SJSA1 (cell line): Measurements from ENCODE around the gene ITPKA. TPM values are rescaled to one million over a fixed set of nuclear protein-coding genes. Genes with fewer than 3 reads are reported as not detected.

ENCODE experiments used
- DNase-seq, 2 experiments: peaks; one replicate each; pipeline ENCODE4 v3.0.0-alpha.2; 2015 to 2020; ENCODE audit warnings: low spot score in 2 of 2, low read depth in 1 of 2
- H3K27ac ChIP-seq: fragments of 250-450 bp; sonication (Bioruptor Pico); 2 replicates; pipeline ENCODE4 v1.5.1; 2020; ENCODE audit warnings: mild to moderate bottlenecking, moderate library complexity
- H3K27me3 ChIP-seq: fragments of 250-450 bp; sonication (Bioruptor Pico); replicated peaks from 2 replicates; pipeline ENCODE4 v1.5.1; 2020; ENCODE audit warnings: mild to moderate bottlenecking, moderate library complexity
- H3K36me3 ChIP-seq: fragments of 250-450 bp; sonication (Bioruptor Pico); 2 replicates; pipeline ENCODE4 v1.5.1; 2020; ENCODE audit warnings: mild to moderate bottlenecking
- H3K4me1 ChIP-seq: fragments of 250-450 bp; sonication (Bioruptor Pico); replicated peaks from 2 replicates; pipeline ENCODE4 v1.6.1; 2021; ENCODE audit warnings: mild to moderate bottlenecking
- H3K4me3 ChIP-seq: fragments of 250-450 bp; sonication (Bioruptor Pico); 2 replicates; pipeline ENCODE4 v1.5.1; 2020; ENCODE audit warnings: mild to moderate bottlenecking
- H3K9me3 ChIP-seq: fragments of 250-450 bp; sonication (Bioruptor Pico); replicated peaks from 2 replicates; pipeline ENCODE4 v1.5.1; 2020; ENCODE audit warnings: mild to moderate bottlenecking
- total RNA-seq: library from RNA; depleted of rRNA; stranded (reverse); fragments of >200 nt; shearing (Covaris generic); gene quantifications from 2 replicates; pipeline ENCODE4 v1.2.3, GENCODE V29; 2014

The ITPKA gene
- total RNA-seq, 1 experiment from 2014 or later = 5.7 TPM

DNA sequence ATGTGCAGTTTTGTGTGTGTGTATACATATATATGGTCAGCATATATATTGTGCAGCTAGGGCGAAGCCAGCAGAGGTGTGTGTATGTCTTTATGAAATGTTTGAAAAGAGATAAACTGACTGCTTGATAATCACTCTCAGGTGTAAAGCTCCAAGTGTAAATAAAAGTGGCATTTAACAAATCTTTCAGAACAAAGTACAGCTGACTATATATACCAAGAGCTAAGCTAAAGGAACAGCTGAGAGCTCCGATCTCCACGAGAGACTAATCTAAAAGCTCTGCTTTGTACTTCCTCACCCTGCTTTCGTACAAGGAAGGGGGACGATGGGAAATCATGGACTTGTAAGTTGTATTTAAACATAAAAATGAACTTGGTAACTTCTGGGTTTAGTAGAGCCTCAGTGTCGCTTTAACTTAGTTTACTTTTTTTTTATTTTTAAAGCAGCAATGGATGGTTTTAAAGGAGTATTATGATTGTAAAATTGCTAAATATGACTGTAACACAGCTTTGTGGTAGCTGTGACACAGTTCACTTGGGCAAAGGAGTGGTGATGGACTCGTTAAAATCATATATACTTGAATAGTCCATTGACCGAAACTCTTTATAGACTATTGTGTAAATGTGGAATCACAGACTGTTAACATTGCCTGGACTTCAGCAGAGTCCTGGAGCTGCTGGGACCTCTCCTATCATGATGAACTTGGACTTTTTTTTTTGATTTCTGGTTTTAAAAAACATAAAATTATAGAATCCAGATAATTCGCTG, 11.4 kb upstream of the ITPKA start:
- no peaks in the 10 kb centered on the region for H3K9me3 ChIP-seq
- no peaks in the 10 kb centered on the region for H3K27me3 ChIP-seq
- H3K36me3 ChIP-seq = peaks cover 51% of the 10 kb centered on the region
- H3K27ac ChIP-seq = no peak overlapping the region
- no peak overlapping the region for H3K4me3 ChIP-seq
- H3K4me1 ChIP-seq = peaks cover 5% of the 10 kb centered on the region
- no peak for DNase-seq

DNA sequence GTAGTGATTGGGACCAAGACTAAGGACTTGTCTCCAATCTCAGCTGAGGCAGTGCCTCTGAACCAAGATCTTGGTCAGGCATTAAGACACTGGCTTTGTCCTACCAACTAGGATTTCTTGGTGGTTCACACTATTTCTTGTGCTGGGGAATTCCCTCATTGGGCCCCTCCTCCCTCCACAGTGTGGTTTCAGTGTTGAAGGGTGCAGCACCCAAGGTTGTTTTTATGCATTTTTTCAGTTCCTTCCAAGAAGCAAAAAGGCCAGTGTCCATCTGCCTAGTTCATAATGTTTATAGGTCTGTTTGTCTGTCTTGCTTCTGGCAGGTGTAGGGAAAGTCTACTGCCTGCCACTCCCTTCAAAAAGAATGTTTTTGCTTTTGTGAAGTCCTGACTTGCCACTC, 10.6 kb upstream of the ITPKA start:
- Histone ChIP-seq H3K4me3 (no peak overlapping the region), H3K36me3 (peaks cover 43% of the 10 kb centered on the region), H3K27ac (no peak overlapping the region), H3K27me3 (no peaks in the 10 kb centered on the region), H3K9me3 (no peaks in the 10 kb centered on the region), H3K4me1 (0 out of 2 replicates have a peak, but pooled peaks cover 3% of the 10 kb centered on the region)
- no peak for DNase-seq

DNA sequence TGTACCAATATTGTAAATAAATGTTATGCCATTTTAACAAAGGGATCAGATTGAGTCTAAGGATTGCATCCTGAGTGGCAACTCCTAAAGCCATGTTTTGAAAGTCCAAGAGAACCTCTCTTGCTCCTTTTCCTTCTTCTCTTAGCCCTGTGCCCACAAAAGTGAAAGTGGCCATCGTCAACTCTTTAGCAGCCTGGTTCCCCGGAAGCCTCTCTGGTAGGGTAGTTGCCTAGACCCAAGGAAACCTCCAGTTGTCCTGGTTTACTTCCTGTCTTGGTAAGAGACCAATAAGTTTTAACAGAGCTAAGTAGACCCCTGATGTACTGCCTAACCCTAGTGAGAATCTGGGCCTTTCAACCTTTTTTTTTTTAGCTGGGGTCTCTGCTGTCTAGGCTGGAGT, 10.2 kb upstream of the ITPKA start:
- H3K27me3 ChIP-seq = no peaks in the 10 kb centered on the region
- H3K9me3 ChIP-seq = no peaks in the 10 kb centered on the region
- 0 out of 2 replicates have a peak, but pooled peaks cover 3% of the 10 kb centered on the region for H3K4me1 ChIP-seq
- peaks cover 41% of the 10 kb centered on the region for H3K36me3 ChIP-seq
- no peak for DNase-seq
- no peak overlapping the region for H3K4me3 ChIP-seq
- H3K27ac ChIP-seq = no peak overlapping the region

DNA sequence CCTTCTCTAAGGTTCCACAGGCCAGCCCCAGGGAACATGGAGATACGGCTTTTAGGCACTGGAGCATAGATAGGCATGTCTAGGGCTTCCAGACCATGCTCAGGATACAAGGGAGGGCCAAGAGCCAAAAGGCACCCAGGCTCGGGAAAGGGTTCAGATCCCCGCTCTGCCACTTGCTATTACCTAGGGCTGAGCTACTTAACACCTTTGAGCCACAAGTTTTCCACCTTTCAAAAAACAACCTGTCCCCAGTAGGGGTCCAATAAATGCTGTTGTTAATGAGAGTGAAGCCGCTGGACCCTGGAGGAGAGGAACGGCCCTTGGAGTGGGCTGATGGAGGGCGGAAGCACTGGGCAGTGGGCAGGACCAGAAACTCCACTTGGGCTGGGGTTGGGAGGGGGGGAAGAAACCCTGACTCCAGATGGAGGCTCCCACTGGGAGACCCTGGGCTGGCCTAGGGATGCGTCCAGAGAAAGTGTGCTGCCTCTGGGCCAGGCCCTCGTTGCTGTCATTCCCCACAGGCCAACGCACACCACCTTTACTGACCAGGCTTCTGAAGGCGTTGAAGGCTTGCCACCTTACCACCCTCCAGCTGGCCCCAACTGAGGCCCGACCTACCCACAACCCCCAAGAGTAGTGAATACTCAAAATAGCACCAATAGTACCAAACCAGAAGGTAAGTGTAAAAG, 8.6 kb upstream of the ITPKA start:
- H3K27ac ChIP-seq = no peak overlapping the region
- H3K4me3 ChIP-seq = no peak overlapping the region
- H3K27me3 ChIP-seq = no peaks in the 10 kb centered on the region
- DNase-seq = no peak
- H3K9me3 ChIP-seq = no peaks in the 10 kb centered on the region
- peaks cover 25% of the 10 kb centered on the region for H3K36me3 ChIP-seq
- H3K4me1 ChIP-seq = peaks cover 6% of the 10 kb centered on the region; the same call in 1 of the 2 replicates

DNA sequence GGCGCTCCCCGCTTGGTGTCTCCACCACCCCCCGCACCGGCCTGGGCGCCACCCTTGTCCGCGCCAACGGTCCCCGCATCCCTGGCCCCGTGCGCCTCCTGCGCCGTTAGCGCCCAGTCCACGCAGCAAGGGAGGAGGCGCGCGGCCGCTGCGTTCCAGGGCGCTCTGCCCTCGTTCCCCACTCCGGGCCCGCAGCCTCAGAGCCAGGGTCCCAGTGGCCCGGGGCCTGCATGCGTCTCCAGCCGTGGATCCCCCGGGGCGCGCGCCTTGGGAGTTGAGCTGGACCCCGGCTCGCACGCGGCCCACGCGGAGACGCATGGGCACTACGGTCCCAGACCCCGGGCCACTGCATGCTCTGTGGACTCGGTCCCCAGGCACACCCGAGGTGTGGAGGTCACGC, 7.4 kb upstream of the ITPKA start:
- peaks cover 13% of the 10 kb centered on the region for H3K36me3 ChIP-seq
- H3K4me3 ChIP-seq = no peak overlapping the region
- H3K27me3 ChIP-seq = no peaks in the 10 kb centered on the region
- no peak overlapping the region for H3K27ac ChIP-seq
- DNase-seq = no peak
- H3K9me3 ChIP-seq = no peaks in the 10 kb centered on the region
- H3K4me1 ChIP-seq = peaks cover 16% of the 10 kb centered on the region

- peaks cover 2% of the 10 kb centered on the region for H3K36me3 ChIP-seq
- DNase-seq = no peak
- no peaks in the 10 kb centered on the region for H3K27me3 ChIP-seq
- H3K4me3 ChIP-seq = no peak overlapping the region
- peaks cover 25% of the 10 kb centered on the region for H3K4me1 ChIP-seq
- no peak overlapping the region for H3K27ac ChIP-seq
- H3K9me3 ChIP-seq = no peaks in the 10 kb centered on the region
Observed at GRCh38 chr15:41487381-41487780, 6.3 kb upstream of the ITPKA start.

DNA sequence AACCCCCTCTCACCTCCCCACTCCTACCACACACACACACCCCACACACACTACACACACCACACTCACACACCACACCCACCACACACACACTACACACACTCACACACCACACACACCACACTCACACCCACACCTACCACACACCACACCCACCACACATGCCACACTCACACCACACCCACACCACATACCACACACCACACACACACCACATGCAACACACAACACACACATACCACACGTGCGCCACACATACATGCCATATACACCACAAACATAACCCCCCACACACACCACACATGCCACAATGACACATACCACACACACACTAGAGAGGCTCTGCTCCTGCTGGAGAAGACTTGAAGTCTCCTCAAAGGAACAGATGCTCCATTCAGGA, 5.9 kb upstream of the ITPKA start:
- Histone ChIP-seq H3K27me3 (no peaks in the 10 kb centered on the region), H3K27ac (no peak overlapping the region), H3K4me3 (no peak overlapping the region), H3K36me3 (no peaks in the 10 kb centered on the region), H3K4me1 (peaks cover 29% of the 10 kb centered on the region), H3K9me3 (no peaks in the 10 kb centered on the region)
- DNase-seq = no peak

DNA sequence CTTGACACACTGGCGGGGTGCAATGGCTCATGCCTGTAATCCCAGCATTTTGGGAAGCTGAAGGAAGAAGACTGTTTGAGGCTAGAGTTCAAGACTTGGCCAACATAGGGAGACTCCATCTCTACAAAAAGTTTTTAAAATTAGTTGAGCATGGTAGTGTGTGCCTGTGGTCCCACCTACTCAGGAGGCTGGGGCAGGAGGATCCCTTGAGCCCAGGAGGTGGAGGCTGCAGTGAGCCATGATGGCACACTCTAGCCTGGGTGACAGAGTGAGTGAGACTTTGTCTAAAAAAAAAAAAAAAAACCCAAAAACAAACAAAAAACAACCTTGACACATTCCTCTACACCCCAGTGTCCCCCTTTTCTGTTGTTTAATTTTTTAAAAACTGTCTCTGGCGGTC, 4.0 kb upstream of the ITPKA start:
- no peak overlapping the region for H3K27ac ChIP-seq
- H3K27me3 ChIP-seq = no peaks in the 10 kb centered on the region; the same call in 1 of the 2 replicates
- H3K4me1 ChIP-seq = peaks cover 44% of the 10 kb centered on the region
- H3K36me3 ChIP-seq = no peaks in the 10 kb centered on the region
- no peak for DNase-seq
- H3K9me3 ChIP-seq = no peaks in the 10 kb centered on the region; the same call in 1 of the 2 replicates
- no peak overlapping the region for H3K4me3 ChIP-seq

- Histone ChIP-seq H3K4me1 (peaks cover 44% of the 10 kb centered on the region), H3K9me3 (no peaks in the 10 kb centered on the region; the same call in 1 of the 2 replicates), H3K36me3 (no peaks in the 10 kb centered on the region), H3K27ac (no peak overlapping the region; the same call in 1 of the 2 replicates), H3K4me3 (no peak overlapping the region), H3K27me3 (no peaks in the 10 kb centered on the region; the same call in 1 of the 2 replicates)
- peak; percentile 80 to 82 for DNase-seq
Observed at GRCh38 chr15:41490355-41490754, 3.3 kb upstream of the ITPKA start.

GRCh38 chr15:41491889-41492288, 1.8 kb upstream of the ITPKA start:
- no peak for DNase-seq
- H3K4me3 ChIP-seq = no peak overlapping the region
- H3K4me1 ChIP-seq = peaks cover 44% of the 10 kb centered on the region
- H3K36me3 ChIP-seq = no peaks in the 10 kb centered on the region
- H3K9me3 ChIP-seq = no peaks in the 10 kb centered on the region; the same call in 1 of the 2 replicates
- H3K27ac ChIP-seq = no peak overlapping the region
- H3K27me3 ChIP-seq = no peaks in the 10 kb centered on the region; the same call in 1 of the 2 replicates

DNA sequence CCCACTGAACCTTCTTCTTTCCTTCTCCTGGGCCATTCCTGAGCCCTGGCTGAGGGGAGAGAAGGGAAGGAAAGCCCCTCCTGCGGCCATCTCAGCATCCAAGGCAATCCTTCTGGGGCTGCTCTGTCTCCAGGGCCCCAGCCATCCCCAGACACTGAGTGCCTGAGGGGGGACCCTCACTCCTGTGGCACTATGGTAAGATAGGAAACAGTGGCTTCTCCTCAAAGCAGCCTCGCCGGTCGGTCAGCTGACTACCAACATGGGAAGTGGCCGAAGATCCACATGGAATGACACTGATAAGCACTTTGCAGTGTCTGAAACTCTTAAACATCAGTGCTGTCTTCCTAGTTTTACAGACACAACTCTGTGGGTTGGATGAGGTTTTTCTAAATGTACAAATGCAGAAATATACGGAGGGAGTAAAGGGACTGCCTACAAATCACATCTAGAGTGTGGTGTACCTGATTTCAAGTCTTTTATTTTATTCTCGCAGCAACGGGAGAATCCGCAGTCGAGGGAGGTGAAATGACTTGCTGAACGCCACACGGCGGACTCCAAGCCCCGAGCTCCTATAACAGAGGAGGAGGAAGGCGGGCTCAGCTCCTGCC, 973 bp upstream of the ITPKA start:
- Histone ChIP-seq H3K4me3 (peak overlapping the region; percentile 52), H3K27ac (no peak overlapping the region), H3K27me3 (no peaks in the 10 kb centered on the region; the same call in 1 of the 2 replicates), H3K4me1 (peaks cover 44% of the 10 kb centered on the region), H3K36me3 (no peaks in the 10 kb centered on the region), H3K9me3 (no peaks in the 10 kb centered on the region; the same call in 1 of the 2 replicates)
- no peak for DNase-seq

DNA sequence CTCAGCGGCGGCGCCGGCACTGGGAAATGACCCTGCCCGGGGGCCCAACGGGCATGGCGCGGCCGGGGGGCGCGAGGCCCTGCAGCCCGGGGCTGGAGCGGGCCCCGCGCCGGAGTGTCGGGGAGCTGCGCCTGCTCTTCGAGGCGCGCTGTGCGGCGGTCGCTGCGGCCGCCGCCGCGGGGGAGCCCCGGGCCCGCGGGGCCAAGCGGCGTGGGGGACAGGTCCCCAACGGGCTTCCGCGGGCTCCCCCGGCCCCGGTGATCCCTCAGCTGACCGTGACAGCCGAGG, 172 bp downstream of the ITPKA start:
- Histone ChIP-seq H3K4me3 (peak overlapping the region; percentile 52), H3K4me1 (peaks cover 41% of the 10 kb centered on the region), H3K36me3 (no peaks in the 10 kb centered on the region), H3K9me3 (no peaks in the 10 kb centered on the region; the same call in 1 of the 2 replicates), H3K27me3 (no peaks in the 10 kb centered on the region; the same call in 1 of the 2 replicates), H3K27ac (no peak overlapping the region)
- no peak for DNase-seq

DNA sequence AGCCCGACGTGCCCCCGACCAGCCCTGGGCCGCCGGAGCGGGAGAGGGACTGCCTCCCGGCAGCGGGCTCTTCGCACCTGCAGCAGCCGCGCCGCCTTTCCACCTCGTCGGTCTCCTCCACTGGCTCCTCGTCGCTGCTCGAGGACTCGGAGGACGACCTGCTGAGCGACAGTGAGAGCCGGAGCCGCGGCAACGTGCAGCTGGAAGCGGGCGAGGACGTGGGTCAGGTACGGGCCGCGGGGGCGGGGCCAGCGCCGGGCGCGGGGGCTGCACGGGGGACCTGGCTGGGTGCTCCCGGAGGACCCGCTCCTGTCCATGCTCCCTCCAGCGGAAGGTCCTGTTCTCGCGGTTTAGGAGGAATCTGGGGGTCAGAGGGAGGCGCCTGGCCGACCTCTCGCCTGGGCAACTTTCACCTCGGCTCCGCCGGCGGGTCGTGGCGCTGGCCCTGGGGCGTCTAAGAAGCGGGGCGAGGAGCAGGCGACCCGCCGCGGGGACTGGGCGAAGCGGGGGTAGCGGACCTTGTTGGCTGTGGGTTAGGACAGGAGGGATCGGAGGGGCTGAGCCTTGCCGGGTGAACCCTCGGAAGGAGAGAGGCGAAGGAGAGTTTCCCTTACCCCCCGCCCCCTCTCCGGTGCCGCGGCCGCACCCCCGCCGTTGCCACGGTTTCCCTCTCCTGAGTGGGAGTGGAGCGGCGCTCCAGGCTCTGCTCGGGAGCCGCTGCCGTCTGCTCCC, 682 bp downstream of the ITPKA start:
- peaks cover 41% of the 10 kb centered on the region for H3K4me1 ChIP-seq
- no peaks in the 10 kb centered on the region; the same call in 1 of the 2 replicates for H3K27me3 ChIP-seq
- H3K4me3 ChIP-seq = peak overlapping the region; percentile 52
- H3K27ac ChIP-seq = no peak overlapping the region
- no peaks in the 10 kb centered on the region for H3K36me3 ChIP-seq
- H3K9me3 ChIP-seq = no peaks in the 10 kb centered on the region; the same call in 1 of the 2 replicates
- DNase-seq = peak in 1 of 2 experiments; percentile 20
